GM21576 (cell line): ENCODE measurements around the gene ADGRF5.

Experiments used
- ATAC-seq: cut with Tn5 transposase; IDR thresholded peaks from one replicate; pipeline ENCODE4 v1.9.1; 2021; ENCODE audit warnings: mild to moderate bottlenecking, moderate library complexity; ENCODE audit not compliant: unreplicated experiment

The ADGRF5 gene

GRCh38 chr6:46932526-46933319 is 11.0 kb upstream of the ADGRF5 start:
- no peak for ATAC-seq

GRCh38 chr6:46931416-46931815 is 9.7 kb upstream of the ADGRF5 start:
- no peak for ATAC-seq

DNA sequence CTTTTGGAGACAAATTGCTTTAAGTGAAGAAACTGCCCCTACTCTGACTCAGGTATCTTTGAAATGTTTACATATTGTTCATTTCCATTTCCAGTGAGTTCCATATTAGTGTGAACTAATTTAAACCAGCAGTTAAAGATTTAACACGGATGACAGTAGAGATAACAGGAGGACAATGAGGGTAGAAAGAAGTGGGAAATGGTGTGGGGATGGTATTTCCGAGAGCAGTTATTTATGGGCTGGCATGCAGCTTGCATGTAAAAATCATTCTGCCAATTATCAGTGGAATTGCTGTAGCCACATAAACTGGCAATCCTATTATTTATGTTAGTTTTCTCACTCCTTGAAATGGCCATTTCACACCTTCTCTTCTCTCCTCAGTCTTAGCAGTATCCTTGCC is 8.6 kb upstream of the ADGRF5 start:
- ATAC-seq, result no peak

DNA sequence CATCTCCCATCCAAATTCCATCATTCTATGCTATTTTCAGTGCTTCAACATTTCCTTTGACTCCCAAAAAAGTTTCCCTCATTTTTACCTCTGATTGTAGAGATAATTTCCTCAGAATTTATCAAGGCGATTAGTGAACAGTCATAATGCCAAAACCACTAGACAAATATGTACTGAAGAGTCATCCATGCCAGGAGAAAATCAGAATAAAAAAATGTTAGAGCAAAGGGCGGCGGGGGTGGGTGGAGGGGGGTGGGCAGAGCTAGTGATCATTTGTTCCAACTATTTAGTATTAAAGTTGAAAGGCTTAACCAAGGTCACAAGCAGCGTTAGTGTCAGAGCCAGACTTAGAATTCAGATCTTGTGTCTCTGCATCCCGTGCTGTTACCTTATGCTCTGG is 5.3 kb upstream of the ADGRF5 start:
- no peak for ATAC-seq

DNA sequence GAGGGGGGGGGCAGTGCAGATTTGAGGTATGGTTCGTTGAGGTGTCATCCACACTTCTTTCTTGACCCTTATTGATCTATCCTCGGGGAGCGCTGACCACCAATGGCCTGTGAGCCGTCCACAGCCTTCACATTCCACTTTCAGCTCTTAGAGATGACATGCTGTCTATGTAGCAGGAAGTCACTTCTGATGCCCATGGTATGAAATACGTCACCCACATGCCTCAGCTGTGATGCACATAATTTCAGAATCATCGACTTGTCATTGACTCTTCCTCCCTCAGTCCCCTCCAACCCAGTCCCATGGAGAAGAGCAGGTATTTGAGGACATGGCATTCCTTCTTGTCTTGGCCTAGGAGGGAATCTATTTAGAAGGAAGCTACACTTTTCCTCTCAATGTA is 4.7 kb upstream of the ADGRF5 start:
- no peak for ATAC-seq

- no peak for ATAC-seq
Measured at GRCh38 chr6:46925563-46926253, 4.0 kb upstream of the ADGRF5 start.

GRCh38 chr6:46923476-46923875 is 1.7 kb upstream of the ADGRF5 start:
- ATAC-seq, result no peak

GRCh38 chr6:46921059-46921458 is 679 bp downstream of the ADGRF5 start:
- no peak for ATAC-seq

DNA sequence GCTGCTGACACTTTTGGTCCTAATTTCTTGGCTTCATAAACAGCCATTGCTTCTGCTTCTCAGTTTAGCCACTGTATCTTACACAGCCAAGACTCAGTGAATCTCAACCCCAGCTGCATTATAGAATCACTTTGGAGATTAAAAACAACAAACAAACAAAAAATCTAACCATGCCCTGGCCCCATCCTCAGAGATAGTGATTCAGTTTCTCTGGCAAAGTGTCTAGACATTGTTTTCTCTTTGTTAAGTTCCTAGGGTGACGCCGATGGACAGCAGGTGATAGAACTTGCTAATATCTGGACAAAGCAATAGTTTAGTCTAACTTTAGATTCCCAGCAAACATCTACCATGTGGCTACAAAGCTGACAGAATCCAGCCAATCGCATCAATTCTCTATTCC is 2.9 kb downstream of the ADGRF5 start:
- ATAC-seq, result no peak

DNA sequence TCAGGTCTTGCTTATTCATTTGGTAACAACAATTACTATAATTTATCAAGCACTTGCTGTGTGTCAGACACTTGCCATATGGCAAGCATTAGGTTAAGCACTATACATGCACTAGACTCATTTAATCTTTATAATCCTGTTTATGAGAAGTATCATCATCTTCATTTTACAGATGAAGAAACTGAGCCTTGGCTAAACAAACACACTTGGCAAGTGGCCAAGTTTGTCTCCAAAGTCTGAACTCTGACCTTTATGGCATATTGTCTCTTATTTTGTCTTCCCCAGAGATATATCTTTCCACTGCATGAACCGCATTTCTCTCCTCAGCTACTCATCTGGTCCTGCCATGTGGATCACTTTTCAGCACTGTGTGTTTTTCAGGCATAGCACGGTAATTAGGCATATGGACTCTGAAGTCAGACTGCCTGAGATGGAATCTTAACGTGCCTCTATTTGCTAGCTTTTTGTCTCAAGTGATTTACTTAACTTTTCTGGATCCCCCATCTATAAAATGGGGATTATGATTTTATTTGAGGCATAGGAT is 4.7 kb downstream of the ADGRF5 start:
- no peak for ATAC-seq

DNA sequence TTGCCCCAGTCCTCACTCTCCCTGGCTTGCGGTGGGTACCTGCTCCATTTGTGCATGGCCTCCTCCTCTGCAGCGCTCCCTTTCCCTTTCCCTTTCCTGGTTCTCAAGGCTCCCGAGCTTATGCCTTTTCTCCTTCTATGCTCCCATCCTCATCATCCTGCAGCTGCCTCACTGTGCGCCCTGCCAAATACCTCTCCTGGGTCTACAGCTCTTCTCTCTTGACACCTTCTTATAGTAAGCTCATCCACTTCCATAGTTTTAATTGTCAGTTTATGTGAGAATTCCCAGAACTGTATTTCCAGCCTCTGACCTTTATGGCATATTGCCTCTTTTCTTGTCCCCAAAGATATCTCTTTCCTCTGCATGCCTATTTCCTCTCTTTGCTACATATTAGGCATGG is 5.9 kb downstream of the ADGRF5 start:
- no peak for ATAC-seq

GRCh38 chr6:46915380-46915779 is 6.4 kb downstream of the ADGRF5 start:
- no peak for ATAC-seq

DNA sequence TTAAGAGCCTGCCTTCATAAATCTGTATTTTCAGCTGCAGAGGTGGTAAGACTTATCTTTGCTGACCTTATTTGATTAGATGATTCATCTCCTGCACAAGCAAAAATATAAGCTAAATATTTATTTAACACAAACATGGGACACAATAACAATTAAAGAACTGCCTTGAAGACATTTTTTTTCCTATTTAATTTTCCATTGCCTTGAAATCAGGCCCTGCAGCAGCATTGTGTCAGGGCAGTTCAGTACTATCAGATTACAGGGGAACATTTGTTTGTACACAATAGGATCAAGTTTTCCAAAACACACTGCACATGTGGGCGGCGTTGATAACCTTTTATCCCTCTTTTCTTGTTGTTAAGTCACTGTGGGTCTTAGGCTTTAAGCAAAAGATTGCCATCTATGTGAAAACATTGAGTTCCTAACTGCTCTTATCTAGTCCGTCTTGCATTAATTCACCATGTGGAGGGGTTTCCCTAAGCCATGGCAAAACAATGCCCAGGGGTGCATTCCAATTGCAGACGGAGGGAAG is 7.4 kb downstream of the ADGRF5 start:
- no peak for ATAC-seq

DNA sequence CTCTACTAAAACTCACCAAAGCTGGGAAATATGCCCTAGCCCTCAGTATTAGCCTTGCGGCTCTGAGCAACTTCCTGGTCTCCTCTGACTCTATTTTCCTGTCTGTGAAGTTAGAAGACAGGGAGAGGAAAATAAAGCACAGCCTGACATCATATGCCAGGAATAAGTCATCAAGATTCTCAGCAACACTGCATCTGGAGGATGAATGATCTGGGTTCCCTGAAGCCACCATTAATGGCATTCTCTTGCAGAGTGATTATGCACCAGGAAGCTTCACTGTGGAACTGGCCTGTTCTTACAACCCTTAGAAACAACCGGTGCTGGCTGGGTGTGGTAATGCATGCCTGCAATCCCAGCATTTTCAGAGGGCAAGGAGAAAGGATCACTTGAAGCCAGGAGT is 12.4 kb downstream of the ADGRF5 start:
- ATAC-seq, result no peak

DNA sequence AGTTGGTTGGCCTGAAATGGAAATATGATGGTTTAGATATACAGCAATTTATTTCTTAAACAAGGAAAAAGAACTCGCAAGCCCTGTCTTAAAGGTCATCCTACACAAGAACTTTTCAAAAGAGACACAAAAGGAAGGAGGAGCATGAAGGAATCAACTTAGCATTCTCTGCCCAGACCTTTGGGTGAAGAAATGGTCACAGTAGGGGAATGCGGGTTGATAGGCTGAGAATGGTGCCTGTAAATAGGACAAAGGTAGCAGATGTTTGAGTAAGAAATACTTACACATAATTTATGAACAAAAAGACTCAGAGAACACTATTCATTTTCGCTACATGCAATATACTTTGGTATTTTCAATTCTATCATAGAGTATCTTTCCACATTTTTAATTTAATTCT is 15.0 kb downstream of the ADGRF5 start:
- no peak for ATAC-seq

- no peak for ATAC-seq
Measured at GRCh38 chr6:46904117-46904516, 17.6 kb downstream of the ADGRF5 start.

- no peak for ATAC-seq
Measured at GRCh38 chr6:46903175-46903574, 18.6 kb downstream of the ADGRF5 start.

- ATAC-seq, result no peak
Measured at GRCh38 chr6:46901882-46902314, 19.8 kb downstream of the ADGRF5 start.

- no peak for ATAC-seq
Measured at GRCh38 chr6:46900266-46900665, 21.5 kb downstream of the ADGRF5 start.

GRCh38 chr6:46899659-46900058 is 22.1 kb downstream of the ADGRF5 start:
- ATAC-seq, result no peak

DNA sequence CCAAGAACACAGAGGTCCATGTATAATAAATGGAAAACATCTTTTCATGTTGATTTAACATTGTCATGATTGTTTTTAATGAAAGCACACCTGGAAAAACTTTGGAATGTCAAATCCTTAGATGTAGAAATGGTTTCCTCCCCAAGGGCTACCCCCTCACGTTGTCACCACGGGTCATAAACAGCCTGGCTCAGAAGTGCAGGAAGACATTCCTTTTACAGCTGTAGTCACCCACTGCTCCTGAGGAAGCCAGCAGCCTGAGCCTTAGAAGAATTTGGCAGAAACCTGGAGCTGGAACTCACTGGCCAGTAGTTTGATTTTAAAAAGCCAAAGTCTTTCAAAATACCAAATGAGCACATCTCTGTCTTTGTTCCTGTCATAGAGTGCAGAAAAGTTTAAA is 23.7 kb downstream of the ADGRF5 start:
- no peak for ATAC-seq

- no peak for ATAC-seq
Measured at GRCh38 chr6:46896871-46897270, 24.9 kb downstream of the ADGRF5 start.
